K562 (cell line): ENCODE data around the gene PRF1. TPM values are rescaled to one million over a fixed set of nuclear protein-coding genes. Genes with fewer than 3 reads are reported as not detected.
A peak's percentile ranks its signal among the peaks of the same experiment; 100 is the strongest.

Experiments
- ADNP ChIP-seq: fragments of 200-800 bp; sonication (Bioruptor generic); IDR thresholded peaks from 2 replicates; pipeline ENCODE4 v1.6.1; 2016; ENCODE audit warnings: missing genetic modification characterization, missing compliant biosample characterization
- CHD4 ChIP-seq: fragments of 200-600 bp; sonication (generic); IDR thresholded peaks from 3 replicates; pipeline ENCODE4 v1.6.1; 2012; ENCODE audit warnings: low read depth, mild to moderate bottlenecking, mixed read lengths, low read length, inconsistent platforms; ENCODE audit not compliant: insufficient read depth, insufficient replicate concordance, poor library complexity, severe bottlenecking
- FOXA1 ChIP-seq: fragments of 450-650 bp; IDR thresholded peaks from 2 replicates; pipeline ENCODE4 v1.6.1; 2016; ENCODE audit warnings: mild to moderate bottlenecking, borderline replicate concordance
- KLF1 ChIP-seq: fragments of 450-650 bp; IDR thresholded peaks from 2 replicates; pipeline ENCODE4 v1.6.1; 2016; ENCODE audit warnings: missing genetic modification characterization, missing compliant biosample characterization
- PHB2 ChIP-seq: fragments of 450-650 bp; IDR thresholded peaks from 2 replicates; pipeline ENCODE4 v1.6.1; 2017; ENCODE audit warnings: low read depth
- PHF20 ChIP-seq: fragments of 450-650 bp; IDR thresholded peaks from 2 replicates; pipeline ENCODE4 v1.6.1; 2018; ENCODE audit not compliant: partially characterized antibody
- PRMT5 ChIP-seq: sonication (generic); formaldehyde crosslinking; IDR thresholded peaks from 2 replicates; pipeline ENCODE4 v1.5.0; 2020; ENCODE audit warnings: missing genetic modification reagents
- RBM14 ChIP-seq: fragments of 200-400 bp; formaldehyde crosslinking; IDR thresholded peaks from 2 replicates; pipeline ENCODE4 v1.6.1; 2018; ENCODE audit warnings: low read depth, mild to moderate bottlenecking, low read length, moderate library complexity, borderline replicate concordance; ENCODE audit not compliant: insufficient read depth
- SRF ChIP-seq, 2 experiments: fragments of 250-450, 450-650 bp in 1 of 2; sonication (Bioruptor Pico) in 1 of 2; sonication (generic) in 1 of 2; formaldehyde crosslinking; IDR thresholded peaks; 2 replicates each; pipeline versions ENCODE4 v1.5.0 to v1.5.1; 2020 to 2022; ENCODE audit warnings: mild to moderate bottlenecking in 1 of 2, missing genetic modification reagents in 1 of 2
- SUPT5H ChIP-seq: fragments of 450-650 bp; IDR thresholded peaks from 2 replicates; pipeline ENCODE4 v1.6.1; 2016
- TCF7L2 ChIP-seq: fragments of 150-350 bp; IDR thresholded peaks from 2 replicates; pipeline ENCODE4 v1.6.1; 2016; ENCODE audit warnings: low read depth, mild to moderate bottlenecking, low read length, moderate library complexity
- ZC3H11A ChIP-seq: IDR thresholded peaks from 2 replicates; pipeline ENCODE4 v1.6.1; 2012; ENCODE audit warnings: low read depth, low read length, improper control_type of control experiment
- ZFP36 ChIP-seq: fragments of 150-350 bp; IDR thresholded peaks from 2 replicates; pipeline ENCODE4 v1.6.1; 2018; ENCODE audit warnings: low read length, low read depth; ENCODE audit not compliant: partially characterized antibody
- ZNF212 ChIP-seq: fragments of 450-650 bp; formaldehyde crosslinking; IDR thresholded peaks from 2 replicates; pipeline ENCODE4 v1.4.0; 2020; ENCODE audit warnings: mild to moderate bottlenecking
- ZNF830 ChIP-seq: fragments of 250-450 bp; sonication (Bioruptor Pico); IDR thresholded peaks from 2 replicates; pipeline ENCODE4 v1.5.0; 2021; ENCODE audit warnings: mild to moderate bottlenecking
- polyA plus RNA-seq, 8 experiments: library from polyadenylated mRNA; depleted of rRNA in 4 of 8; stranded (reverse) in 5 of 8; unstranded in 3 of 8; fragments of >200 nt; fragmentation: Nextera tagmentation in 2 of 8; fragmentation: Illumina TruSeq in 1 of 8; extraction: Ambion mirVana in 2 of 8; extraction: Trizol in 1 of 8; gene quantifications; 2 replicates each; pipeline versions ENCODE4 v1.2.1 to v1.2.3, GENCODE V29; 2011 to 2014; ENCODE audit warnings: inconsistent platforms in 1 of 8, missing spikeins in 1 of 8
- total RNA-seq, 7 experiments: library from RNA; depleted of rRNA in 6 of 7; stranded (reverse); fragments of >200 nt in 6 of 7; fragmentation: Illumina TruSeq in 2 of 7; extraction: Trizol in 2 of 7; gene quantifications; 2 replicates each; pipeline versions ENCODE4 v1.2.1 to v1.2.3, GENCODE V29; 2011 to 2021; ENCODE audit warnings: low replicate concordance in 1 of 7
- TF ChIP-seq, protein P1 (sequence below): sonication (generic); formaldehyde crosslinking; IDR thresholded peaks from 2 replicates; pipeline ENCODE4 v1.8.0; 2023; ENCODE audit warnings: mild to moderate bottlenecking, missing genetic modification reagents
- TF ChIP-seq, protein P2 (sequence below): sonication (generic); formaldehyde crosslinking; IDR thresholded peaks from 2 replicates; pipeline ENCODE4 v1.8.0; 2022; ENCODE audit warnings: mild to moderate bottlenecking, missing genetic modification reagents
- TF ChIP-seq, protein P3 (sequence below): fragments of 250-450 bp; sonication (Bioruptor Pico); IDR thresholded peaks from 2 replicates; pipeline ENCODE4 v1.4.0; 2020; ENCODE audit warnings: mild to moderate bottlenecking, moderate library complexity

PRF1 gene
- total and polyA plus RNA-seq, 9 of the 15 experiments (the other 6 are each of a cell fraction or from before 2014, with no cell fraction given), result 3.8 to 8.6 (median 6.3) TPM

DNA sequence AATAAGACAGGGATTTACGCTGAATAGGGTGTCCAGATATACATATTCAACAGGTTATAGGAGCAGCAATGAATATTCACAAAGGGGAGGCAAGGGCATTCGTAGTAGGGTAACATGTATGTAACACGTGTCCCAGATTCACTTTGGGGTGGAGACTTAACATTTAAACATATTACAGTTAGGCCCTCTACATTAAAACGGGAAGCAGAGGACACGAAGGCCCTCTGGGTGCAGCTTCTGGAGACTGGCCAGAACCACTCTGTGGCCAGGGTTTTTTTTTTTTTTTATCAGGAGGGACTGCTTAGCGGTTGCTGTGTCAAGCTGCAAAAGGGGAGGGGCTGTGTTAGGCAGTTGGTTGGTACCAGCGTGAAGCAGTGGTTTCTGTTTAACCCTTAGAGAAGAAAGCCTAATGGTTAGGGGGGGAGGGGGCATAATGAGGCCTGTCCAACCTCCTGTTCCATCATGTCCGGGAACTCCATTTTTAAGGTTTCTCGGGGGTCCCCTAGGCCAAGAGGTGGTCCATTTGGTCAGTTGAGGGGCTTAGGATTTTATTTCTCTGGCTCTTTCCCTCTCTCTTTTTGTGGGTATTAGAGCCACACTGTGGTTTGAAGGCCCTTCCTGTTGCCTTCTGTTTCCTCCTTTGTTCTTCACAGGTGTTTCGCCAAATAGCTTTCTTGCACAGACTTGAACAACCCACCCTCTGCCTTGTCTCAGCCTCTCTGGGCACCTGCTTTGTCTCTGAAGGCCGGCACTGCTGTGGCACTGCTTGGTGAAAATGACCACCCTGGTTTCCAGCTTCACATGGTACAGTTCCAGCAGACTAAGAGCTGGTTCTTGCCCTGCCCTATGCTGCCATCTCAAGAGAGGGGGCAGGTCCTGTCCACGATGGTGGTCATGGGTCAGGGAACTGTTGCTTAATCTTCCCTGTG is 26.4 kb downstream of the PRF1 start (continued):
- TF ChIP-seq, protein P1, sequence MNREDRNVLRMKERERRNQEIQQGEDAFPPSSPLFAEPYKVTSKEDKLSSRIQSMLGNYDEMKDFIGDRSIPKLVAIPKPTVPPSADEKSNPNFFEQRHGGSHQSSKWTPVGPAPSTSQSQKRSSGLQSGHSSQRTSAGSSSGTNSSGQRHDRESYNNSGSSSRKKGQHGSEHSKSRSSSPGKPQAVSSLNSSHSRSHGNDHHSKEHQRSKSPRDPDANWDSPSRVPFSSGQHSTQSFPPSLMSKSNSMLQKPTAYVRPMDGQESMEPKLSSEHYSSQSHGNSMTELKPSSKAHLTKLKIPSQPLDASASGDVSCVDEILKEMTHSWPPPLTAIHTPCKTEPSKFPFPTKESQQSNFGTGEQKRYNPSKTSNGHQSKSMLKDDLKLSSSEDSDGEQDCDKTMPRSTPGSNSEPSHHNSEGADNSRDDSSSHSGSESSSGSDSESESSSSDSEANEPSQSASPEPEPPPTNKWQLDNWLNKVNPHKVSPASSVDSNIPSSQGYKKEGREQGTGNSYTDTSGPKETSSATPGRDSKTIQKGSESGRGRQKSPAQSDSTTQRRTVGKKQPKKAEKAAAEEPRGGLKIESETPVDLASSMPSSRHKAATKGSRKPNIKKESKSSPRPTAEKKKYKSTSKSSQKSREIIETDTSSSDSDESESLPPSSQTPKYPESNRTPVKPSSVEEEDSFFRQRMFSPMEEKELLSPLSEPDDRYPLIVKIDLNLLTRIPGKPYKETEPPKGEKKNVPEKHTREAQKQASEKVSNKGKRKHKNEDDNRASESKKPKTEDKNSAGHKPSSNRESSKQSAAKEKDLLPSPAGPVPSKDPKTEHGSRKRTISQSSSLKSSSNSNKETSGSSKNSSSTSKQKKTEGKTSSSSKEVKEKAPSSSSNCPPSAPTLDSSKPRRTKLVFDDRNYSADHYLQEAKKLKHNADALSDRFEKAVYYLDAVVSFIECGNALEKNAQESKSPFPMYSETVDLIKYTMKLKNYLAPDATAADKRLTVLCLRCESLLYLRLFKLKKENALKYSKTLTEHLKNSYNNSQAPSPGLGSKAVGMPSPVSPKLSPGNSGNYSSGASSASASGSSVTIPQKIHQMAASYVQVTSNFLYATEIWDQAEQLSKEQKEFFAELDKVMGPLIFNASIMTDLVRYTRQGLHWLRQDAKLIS (CRISPR knock-in tag), result no peak
- no peak for TF ChIP-seq FOXA1
- TF ChIP-seq TCF7L2, result no peak
- no peak for TF ChIP-seq PRMT5 (CRISPR knock-in tag)
- TF ChIP-seq ZNF212, result no peak
- no peak for TF ChIP-seq ZC3H11A
- no peak for TF ChIP-seq SRF (CRISPR knock-in tag; IDR thresholded peaks at IDR 0.05)
- peak; percentile 48 for TF ChIP-seq PHF20
- no peak for TF ChIP-seq KLF1
- no peak for TF ChIP-seq SUPT5H
- TF ChIP-seq PHB2, result no peak
- TF ChIP-seq, protein P2, sequence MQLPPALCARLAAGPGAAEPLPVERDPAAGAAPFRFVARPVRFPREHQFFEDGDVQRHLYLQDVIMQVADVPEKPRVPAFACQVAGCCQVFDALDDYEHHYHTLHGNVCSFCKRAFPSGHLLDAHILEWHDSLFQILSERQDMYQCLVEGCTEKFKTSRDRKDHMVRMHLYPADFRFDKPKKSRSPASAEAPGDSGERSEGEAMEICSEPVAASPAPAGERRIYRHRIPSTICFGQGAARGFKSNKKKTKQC (CRISPR knock-in tag), result no peak
- TF ChIP-seq ZNF830 (CRISPR knock-in tag), result no peak
- TF ChIP-seq ADNP (tag), result peak; percentile 96
- no peak for TF ChIP-seq RBM14
- TF ChIP-seq ZFP36, result no peak
- TF ChIP-seq, protein P3, sequence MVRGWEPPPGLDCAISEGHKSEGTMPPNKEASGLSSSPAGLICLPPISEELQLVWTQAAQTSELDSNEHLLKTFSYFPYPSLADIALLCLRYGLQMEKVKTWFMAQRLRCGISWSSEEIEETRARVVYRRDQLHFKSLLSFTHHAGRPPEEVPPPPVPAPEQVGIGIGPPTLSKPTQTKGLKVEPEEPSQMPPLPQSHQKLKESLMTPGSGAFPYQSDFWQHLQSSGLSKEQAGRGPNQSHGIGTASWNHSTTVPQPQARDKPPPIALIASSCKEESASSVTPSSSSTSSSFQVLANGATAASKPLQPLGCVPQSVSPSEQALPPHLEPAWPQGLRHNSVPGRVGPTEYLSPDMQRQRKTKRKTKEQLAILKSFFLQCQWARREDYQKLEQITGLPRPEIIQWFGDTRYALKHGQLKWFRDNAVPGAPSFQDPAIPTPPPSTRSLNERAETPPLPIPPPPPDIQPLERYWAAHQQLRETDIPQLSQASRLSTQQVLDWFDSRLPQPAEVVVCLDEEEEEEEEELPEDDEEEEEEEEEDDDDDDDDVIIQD (CRISPR knock-in tag), result no peak
- peak; percentile 90 for TF ChIP-seq CHD4
